GM19351 (cell line): ENCODE measurements around the gene HAGHL.
A peak's percentile ranks its signal among the peaks of the same experiment; 100 is the strongest.

Experiments
- ATAC-seq: cut with Tn5 transposase; IDR thresholded peaks from one replicate; pipeline ENCODE4 v1.9.1; 2021; ENCODE audit warnings: mild to moderate bottlenecking, moderate library complexity; ENCODE audit not compliant: unreplicated experiment

The HAGHL gene, protein sequence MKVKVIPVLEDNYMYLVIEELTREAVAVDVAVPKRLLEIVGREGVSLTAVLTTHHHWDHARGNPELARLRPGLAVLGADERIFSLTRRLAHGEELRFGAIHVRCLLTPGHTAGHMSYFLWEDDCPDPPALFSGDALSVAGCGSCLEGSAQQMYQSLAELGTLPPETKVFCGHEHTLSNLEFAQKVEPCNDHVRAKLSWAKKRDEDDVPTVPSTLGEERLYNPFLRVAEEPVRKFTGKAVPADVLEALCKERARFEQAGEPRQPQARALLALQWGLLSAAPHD

DNA sequence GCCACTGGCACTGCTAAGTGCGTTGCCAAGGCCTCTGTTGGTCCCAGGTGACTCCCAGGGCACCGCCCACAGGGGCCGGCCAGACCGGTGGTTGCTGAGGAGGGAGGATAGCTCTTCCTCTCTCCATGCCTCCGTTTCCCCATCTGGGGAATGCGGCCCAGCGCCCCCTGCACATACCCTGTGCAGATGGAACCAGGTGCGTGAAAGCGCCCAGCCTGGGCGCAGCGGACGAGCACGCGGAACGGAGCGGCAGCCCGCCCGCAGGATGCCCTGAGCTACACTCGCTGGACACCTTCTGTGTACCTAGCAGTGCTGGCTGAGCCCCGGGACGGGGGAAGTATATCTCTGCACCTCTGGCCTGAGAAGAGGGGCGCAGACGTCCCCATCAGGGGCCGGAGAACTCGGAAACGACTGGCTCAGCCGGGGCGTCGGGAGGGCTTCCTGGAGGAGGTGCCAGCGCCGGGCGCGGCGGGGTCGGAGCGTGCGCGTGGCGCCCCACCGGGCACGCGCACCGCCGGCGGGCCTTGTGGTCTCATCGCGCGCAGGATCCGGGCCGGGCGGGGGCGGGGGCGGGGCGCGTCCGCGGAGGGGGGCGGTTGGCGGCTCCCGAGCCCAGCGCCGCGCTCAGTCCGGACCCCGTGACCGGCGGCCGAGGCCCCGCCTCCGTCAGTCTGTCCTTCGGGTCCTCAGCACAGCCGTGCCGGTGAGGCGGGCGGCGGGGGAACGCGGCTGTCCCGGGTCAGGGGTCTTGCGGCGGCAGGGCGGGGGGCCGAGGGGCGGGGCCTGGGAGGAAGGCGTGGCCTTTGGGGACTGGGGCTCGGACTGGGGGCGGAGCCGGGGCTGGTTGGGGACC is at the start of gene HAGHL, which contains the start of gene CCDC78:
Gene HAGHL, plus strand, starts transcription at position 669 of the 853 bp plus-strand sequence. CDS start 404 bp downstream, outside the sequence.
Gene CCDC78, minus strand, starts transcription at position 6 of the 853 bp plus-strand sequence. CDS start 76 bp downstream, outside the sequence.
- peak; percentile 37 for ATAC-seq

DNA sequence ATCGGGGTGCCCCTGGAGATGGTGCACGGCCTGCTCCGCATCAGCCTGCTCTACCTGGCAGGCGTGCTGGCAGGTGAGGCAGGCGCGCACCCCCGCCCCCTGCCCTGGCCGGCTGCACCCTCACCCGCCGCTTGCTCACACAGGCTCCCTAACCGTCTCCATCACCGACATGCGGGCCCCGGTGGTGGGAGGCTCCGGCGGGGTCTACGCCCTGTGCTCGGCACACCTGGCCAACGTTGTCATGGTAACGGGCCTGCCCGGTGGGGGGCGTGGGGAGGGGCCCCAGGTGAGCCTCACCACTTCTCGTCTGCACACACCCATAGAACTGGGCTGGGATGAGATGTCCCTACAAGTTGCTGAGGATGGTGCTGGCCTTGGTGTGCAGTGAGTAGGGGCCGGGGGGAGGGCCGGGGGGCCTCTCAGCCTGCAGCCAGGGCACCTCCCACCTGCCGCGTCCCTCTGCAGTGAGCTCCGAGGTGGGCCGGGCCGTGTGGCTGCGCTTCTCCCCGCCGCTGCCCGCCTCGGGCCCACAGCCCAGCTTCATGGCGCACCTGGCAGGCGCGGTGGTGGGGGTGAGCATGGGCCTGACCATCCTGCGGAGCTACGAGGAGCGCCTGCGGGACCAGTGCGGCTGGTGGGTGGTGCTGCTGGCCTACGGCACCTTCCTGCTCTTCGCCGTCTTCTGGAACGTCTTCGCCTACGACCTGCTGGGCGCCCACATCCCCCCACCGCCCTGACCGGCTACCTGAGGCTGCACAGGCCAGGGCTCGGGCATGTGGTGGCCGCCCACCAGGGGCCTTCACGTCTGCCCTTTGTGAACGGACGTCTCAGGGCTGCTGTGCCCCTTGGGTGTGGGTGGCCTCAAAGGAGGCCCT is 49.4 kb upstream of the HAGHL start:
- no peak for ATAC-seq

DNA sequence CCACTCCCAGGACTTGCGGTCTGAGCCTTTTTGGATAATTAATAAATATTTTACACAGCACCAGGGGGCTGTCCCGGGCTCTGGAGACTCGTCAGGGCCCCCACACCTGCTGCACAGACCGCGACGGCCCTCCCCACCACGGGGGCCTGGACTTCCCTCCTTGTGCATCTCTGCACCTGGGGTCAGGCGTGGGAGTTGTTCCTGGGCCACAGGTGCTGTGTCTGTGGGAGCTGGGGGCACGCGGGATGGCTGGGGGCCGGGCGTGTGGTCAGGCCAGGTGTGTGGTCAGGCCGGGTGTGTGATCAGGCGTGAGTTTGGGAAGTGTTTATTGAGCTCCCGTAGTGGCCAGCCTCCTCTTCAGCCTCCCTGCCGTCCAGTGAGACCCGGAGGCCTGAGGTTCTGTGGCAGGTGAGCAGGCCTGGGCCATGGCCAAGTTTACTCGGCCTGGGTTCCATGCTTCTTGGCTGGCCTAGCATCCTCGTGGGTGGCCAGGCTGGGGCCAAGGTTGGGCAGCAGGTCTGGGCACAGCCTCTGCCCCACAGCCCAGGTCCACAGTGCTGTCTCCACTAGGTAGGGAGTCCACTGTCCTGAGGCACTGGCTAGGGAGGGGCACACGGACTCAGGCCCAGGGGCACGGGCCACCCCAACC is 48.6 kb upstream of the HAGHL start:
- no peak for ATAC-seq

DNA sequence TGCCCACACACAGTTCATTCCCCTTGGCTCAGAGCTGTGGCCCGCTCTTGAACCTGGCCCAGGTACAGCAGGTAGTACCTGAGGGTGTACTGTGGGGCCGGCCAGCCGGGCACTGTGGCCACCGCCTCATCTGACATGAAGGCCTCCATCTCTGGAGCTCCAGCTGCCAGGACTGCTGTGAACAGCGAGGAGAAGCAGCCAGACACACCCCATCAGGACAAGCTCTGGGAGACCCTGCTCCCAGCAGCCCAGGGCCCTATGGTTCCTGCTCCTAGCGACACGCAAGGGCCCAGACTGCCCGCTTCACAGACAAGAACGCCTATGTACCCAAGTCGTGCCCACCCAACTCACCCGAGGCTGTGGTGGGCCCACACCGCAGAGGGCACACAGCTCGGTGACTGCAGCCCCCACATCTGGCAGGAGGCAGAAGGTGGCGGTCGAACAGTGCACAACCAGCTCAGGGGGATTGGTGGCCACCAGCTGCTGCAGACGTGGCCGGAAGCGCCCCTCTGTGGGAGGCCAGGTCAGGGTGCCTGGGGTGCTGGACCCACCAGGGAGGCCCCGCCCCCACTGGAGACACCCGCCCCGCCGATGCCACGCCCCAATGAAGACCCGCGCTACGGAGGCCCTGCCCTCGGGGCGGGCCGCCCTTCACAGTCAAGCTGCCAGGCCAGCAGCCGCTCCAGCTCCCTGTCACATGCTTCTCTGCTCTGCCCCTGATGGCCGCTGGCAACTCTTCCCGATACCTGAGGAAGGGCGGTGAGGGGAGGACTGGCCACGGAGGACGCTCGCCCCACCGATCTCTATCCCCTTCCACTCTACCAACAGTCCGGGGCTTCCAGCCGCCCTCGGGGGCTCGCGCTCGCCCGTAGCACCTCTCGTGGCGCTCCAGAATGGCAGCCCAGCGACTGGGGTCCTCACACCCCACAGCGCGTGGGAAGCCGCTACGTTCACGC is 47.8 kb upstream of the HAGHL start:
- ATAC-seq = no peak

DNA sequence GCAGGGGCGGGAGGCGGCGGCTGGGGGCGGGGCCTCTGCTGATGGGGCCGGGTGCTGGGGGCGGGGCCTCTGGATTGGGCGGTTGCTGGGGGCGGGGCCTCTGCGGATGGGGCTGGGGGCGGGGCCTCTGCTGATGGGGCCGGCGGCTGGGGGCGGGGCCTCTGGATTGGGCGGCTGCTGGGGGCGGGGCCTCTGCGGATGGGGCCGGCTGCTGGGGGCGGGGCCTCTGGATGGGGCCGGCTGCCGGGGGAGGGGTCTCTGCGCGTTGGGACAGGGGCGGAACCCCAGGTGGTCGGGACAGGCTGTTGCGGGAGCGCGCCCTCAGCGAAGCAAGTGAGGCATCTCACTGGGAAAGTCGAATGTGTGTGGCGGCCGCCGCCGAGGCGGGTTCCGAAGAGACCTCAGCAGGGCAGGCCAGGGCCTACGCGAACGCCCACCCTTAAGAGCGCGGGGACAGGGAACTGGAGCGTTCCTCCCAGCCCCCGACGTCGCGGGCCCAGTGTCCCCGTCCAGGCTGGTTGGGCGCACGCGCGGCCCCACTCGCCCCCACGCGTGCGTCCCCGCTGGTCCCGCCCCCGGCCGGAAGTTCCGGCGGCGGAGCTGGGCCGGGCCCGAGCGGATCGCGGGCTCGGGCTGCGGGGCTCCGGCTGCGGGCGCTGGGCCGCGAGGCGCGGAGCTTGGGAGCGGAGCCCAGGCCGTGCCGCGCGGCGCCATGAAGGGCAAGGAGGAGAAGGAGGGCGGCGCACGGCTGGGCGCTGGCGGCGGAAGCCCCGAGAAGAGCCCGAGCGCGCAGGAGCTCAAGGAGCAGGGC is 46.9 kb upstream of the HAGHL start, which contains the start of gene STUB1:
Gene STUB1, plus strand, starts transcription at position 597 of the 811 bp plus-strand sequence. Its CDS starts 116 bp downstream, at position 713.
- ATAC-seq = peak; percentile 38

DNA sequence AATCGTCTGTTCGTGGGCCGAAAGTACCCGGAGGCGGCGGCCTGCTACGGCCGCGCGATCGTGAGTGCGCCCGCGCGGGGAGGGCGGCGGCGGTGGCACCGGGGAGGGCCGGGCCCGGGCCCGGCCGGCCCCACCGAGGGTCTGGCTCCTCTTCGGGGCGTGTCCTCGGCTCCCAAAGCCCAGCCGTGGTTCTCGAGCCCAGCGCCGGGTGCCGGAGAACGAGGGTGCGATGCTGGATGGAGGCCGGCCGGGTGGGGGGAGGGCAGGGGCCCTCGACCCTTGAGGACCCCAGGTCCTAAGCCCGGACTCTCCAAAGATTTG is 46.3 kb upstream of the HAGHL start:
- no peak for ATAC-seq

DNA sequence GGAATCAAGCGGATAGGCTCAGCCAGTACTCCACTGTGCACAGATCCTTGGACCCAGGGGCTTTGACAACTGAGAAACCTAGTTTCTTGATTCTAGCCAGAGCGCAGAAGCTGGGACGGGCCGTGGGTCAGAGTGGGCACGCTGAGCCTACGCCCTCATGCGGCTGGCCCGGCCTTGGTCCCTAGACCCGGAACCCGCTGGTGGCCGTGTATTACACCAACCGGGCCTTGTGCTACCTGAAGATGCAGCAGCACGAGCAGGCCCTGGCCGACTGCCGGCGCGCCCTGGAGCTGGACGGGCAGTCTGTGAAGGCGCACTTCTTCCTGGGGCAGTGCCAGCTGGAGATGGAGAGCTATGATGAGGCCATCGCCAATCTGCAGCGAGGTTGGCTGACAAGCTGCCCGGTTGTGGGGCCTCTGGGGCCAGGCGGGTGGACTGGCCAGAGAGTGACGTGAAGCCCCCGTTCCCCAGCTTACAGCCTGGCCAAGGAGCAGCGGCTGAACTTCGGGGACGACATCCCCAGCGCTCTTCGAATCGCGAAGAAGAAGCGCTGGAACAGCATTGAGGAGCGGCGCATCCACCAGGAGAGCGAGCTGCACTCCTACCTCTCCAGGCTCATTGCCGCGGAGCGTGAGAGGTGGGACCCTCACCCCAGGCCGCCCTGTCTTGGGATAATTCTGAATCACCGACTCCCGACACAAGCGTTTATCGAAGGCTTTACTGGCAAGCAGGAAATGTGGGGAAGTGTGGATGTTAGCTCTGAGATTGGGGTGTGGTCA is 45.8 kb upstream of the HAGHL start:
- ATAC-seq = no peak

DNA sequence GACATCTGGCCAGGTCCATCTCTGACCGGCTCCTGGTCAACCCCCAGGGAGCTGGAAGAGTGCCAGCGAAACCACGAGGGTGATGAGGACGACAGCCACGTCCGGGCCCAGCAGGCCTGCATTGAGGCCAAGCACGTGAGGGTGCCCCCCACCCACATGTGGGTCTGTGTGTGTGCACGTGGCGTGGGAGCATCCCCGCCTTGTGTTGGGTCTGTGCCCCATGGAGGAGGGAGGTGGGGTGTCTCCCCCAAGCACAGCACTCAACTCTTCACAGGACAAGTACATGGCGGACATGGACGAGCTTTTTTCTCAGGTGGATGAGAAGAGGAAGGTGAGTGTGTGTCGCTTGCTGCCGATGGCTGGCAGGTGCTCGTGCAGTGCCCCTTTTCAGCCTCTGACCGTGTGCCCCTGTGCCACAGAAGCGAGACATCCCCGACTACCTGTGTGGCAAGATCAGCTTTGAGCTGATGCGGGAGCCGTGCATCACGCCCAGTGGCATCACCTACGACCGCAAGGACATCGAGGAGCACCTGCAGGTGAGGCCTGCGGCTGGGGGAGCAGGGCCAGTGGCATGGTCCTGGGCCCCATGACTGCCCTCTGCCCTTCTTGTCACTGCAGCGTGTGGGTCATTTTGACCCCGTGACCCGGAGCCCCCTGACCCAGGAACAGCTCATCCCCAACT is 45.0 kb upstream of the HAGHL start:
- ATAC-seq = no peak

DNA sequence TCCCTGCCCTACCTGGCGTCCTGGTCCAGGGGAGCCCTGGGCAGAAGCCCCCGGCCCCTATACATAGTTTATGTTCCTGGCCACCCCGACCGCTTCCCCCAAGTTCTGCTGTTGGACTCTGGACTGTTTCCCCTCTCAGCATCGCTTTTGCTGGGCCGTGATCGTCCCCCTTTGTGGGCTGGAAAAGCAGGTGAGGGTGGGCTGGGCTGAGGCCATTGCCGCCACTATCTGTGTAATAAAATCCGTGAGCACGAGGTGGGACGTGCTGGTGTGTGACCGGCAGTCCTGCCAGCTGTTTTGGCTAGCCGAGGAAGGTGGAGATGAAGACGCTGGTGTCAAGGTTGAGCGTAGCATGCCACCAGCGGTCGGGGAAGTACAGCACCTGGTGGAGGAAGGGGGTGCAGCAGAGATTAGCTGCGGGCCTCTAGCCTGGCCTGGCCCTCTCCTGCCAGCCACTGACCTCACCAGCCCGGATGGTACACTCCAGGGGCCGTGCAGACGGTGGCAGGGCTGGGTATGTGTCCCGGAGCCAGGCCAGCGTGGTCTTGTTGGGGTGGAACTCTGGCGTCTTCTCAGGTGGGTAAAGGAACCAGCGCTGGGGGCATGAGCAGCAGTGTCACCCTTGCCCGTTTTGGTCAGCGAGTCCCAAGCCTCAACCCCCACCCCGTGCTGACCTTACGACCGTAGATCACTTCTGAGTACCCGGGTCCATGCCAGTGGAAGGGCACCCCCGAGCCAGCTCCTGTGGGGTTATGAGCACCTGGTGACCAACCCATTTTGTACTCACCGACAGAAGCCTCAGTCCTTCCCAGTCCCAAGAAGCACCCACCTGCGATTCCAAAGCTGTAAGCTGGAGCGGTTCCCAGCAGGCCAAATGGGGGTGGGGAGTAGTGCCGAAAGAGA is 44.2 kb upstream of the HAGHL start:
- no peak for ATAC-seq

DNA sequence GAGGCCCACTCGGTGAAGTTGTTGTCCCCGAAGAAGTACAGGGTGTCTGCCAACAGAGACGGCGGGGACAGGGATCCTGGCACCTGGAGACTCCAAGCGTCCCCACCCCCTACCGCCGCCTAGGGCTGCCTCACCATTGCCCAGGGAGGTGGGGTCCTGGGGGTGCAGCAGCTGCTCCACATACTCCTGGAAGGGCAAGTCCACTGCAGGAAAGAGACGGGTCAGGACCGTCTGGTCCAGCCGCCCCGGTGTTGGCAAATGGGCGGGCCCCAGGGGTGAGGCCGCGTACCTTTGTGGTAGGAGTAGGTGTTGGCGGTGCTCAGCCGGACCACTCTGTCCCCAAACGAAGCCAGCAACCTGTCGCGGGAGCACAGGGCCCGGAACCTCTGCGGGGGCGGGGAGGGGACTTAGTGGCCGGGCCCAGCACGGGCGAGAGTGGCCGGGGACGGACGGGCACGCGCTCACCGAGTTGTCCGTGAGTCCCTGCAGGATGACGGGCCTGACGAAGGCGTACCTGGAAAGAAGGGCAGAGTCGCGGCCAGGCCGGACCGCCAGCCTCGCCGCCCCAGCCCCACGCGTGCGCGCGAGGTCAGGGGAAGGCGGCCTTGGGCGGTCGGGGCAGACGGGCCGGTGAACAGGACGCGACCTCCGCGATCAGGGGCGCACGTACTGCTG is 43.4 kb upstream of the HAGHL start:
- no peak for ATAC-seq

DNA sequence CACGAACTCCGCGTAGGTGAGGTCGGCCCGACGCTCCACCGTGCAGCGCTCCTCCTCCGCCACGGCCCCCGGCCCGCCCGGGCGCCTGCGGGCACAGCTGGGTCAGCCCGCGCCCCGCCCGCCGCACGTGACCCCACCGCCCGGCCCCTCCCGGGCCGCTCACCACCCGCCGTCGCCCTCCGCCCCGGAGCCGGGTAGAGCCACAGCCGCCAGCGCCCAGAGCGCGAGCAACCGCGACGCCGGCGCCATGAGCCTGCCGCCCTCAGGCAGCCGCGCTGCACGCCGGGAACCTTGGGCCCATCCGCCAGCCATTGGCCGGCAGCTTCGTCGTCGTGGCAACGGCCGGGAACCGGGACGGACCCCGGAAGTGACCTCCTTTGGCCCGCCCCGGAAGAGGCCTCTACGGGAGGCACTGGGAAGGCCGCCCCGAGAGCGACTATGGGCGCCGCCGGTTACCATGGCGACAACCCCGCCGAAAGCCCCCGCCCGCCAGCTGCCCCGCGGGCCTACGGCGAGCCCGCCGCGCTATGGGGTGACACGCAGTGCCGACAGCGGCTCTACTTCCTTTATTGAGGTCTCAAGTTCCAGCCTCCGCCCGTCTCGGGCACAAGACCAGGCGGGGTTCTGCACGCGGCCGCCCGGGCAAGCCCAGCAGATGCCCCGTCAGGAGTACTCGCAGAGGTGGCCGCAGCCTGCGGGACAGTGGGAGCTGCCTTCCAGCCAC is 42.7 kb upstream of the HAGHL start, which contains the start of gene JMJD8:
Gene JMJD8, minus strand, starts transcription at position 264 of the 724 bp plus-strand sequence. Its CDS starts 15 bp downstream, at position 249.
- ATAC-seq = peak; percentile 79

DNA sequence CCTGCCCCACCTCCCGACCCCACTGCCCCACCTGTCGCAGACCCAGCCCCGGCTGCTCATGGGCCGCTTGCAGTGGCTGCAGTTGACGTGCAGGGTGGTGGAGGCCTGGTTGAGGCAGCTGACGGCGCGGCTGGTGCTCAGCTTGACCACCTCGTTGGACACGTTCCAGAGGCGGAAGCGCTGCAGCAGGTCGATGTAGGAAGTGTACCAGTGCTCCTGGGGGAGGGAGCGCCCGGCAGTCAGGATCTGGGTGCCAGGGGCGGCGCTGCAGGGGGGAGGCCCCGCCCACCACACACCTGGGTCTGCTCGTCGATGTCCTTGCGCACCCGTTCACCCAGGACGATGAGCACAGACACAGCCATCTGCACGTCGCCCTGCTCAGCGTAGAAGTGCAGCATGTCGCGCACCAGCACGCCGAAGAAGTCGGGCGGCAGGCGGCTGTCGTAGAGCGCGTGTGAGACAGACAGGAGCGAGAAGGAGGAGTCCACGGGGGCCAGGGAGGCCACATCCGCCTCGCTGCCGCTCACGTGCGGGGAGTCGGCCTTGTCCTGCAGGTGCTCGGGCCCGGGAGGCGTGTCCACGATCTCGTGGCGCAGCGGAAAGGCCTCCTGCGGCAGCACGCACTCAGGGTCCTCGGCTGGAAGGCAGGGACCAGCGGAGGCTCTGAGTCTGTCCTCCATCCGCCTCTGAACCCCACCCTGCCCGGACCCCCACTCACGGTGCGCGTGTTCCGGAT is 41.8 kb upstream of the HAGHL start:
- no peak for ATAC-seq

DNA sequence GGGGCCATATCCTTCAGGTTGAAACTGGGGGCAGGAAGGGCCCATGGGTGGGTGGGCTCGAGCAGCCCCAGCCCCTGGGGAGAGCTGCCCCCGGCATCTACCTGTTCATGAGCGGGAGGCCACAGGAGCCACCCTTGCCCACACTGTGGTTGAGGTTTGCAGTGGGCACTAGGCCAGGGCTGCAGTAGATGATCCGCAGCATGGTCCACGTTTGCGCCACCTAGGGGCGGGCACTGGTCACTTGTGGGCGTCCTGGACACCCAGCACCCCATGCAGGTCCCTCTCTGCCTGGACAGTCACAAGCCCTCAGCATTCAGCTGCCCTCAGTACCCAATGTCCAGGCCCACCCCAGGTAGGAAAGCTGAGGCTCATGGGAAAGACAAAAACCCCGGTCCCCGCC is 40.9 kb upstream of the HAGHL start:
- no peak for ATAC-seq
